ENCODE measurements around the gene CRADD.

The CRADD gene

GRCh38 chr12:93663729-93664084, 13.5 kb upstream of the CRADD start:
- no peak for TF ChIP-seq CTCF (IDR thresholded peaks at IDR 0.05; ENCODE audit: low read depth, low read length, missing control alignments)
- Histone ChIP-seq H3K27me3 (replicated peaks) (no peaks in the 10 kb centered on the region), H3K27ac (no peak overlapping the region), H3K4me3 (ENCODE audit: low read depth, low read length) (no peak overlapping the region), H3K36me3 (replicated peaks) (no peaks in the 10 kb centered on the region)
- no peak for DNase-seq
- in situ Hi-C loops (cut with HindIII; ENCODE audit: low pct_ligation_motif_present, low sequenced_read_pairs) = no loop called here

GRCh38 chr12:93664573-93665138, 12.5 kb upstream of the CRADD start:
- TF ChIP-seq CTCF (IDR thresholded peaks at IDR 0.05; ENCODE audit: low read depth, low read length, missing control alignments) = no peak
- H3K27me3 ChIP-seq (replicated peaks) = no peaks in the 10 kb centered on the region
- no peak overlapping the region for H3K4me3 ChIP-seq (ENCODE audit: low read depth, low read length)
- in situ Hi-C loops (cut with HindIII; ENCODE audit: low pct_ligation_motif_present, low sequenced_read_pairs) = no loop called here
- DNase-seq = no peak
- no peak overlapping the region for H3K27ac ChIP-seq
- no peaks in the 10 kb centered on the region for H3K36me3 ChIP-seq (replicated peaks)

- H3K4me3 ChIP-seq (ENCODE audit: low read depth, low read length) = no peak overlapping the region
- no peaks in the 10 kb centered on the region for H3K27me3 ChIP-seq (replicated peaks)
- DNase-seq = no peak
- H3K27ac ChIP-seq = no peak overlapping the region
- in situ Hi-C loops (cut with HindIII; ENCODE audit: low pct_ligation_motif_present, low sequenced_read_pairs) = no loop called here
- H3K36me3 ChIP-seq (replicated peaks) = no peaks in the 10 kb centered on the region
- TF ChIP-seq CTCF (IDR thresholded peaks at IDR 0.05; ENCODE audit: low read depth, low read length, missing control alignments) = no peak
Observed at GRCh38 chr12:93667672-93668071, 9.5 kb upstream of the CRADD start.

- no peak for DNase-seq
- Histone ChIP-seq H3K27me3 (replicated peaks) (no peaks in the 10 kb centered on the region), H3K27ac (no peak overlapping the region), H3K36me3 (replicated peaks) (no peaks in the 10 kb centered on the region), H3K4me3 (ENCODE audit: low read depth, low read length) (no peak overlapping the region)
- in situ Hi-C loops (cut with HindIII; ENCODE audit: low pct_ligation_motif_present, low sequenced_read_pairs) = no loop called here
- TF ChIP-seq CTCF (IDR thresholded peaks at IDR 0.05; ENCODE audit: low read depth, low read length, missing control alignments) = no peak
Observed at GRCh38 chr12:93668919-93669418, 8.2 kb upstream of the CRADD start.

- TF ChIP-seq CTCF (IDR thresholded peaks at IDR 0.05; ENCODE audit: low read depth, low read length, missing control alignments) = no peak
- Histone ChIP-seq H3K27ac (no peak overlapping the region), H3K27me3 (replicated peaks) (no peaks in the 10 kb centered on the region), H3K36me3 (replicated peaks) (no peaks in the 10 kb centered on the region), H3K4me3 (ENCODE audit: low read depth, low read length) (no peak overlapping the region)
- in situ Hi-C loops (cut with HindIII; ENCODE audit: low pct_ligation_motif_present, low sequenced_read_pairs) = no loop called here
- no peak for DNase-seq
Observed at GRCh38 chr12:93669452-93669851, 7.7 kb upstream of the CRADD start.

GRCh38 chr12:93670104-93670503, 7.1 kb upstream of the CRADD start:
- Histone ChIP-seq H3K27me3 (replicated peaks) (no peaks in the 10 kb centered on the region), H3K36me3 (replicated peaks) (no peaks in the 10 kb centered on the region), H3K27ac (no peak overlapping the region), H3K4me3 (ENCODE audit: low read depth, low read length) (no peak overlapping the region)
- TF ChIP-seq CTCF (IDR thresholded peaks at IDR 0.05; ENCODE audit: low read depth, low read length, missing control alignments) = no peak
- DNase-seq = no peak
- in situ Hi-C loops (cut with HindIII; ENCODE audit: low pct_ligation_motif_present, low sequenced_read_pairs) = no loop called here

All from brain microvascular endothelial cell (primary cell).